Lung (tissue), 12 donors: Measurements from ENCODE around the gene TMEM181. TPM values are rescaled to one million over a fixed set of nuclear protein-coding genes. Genes with fewer than 3 reads are reported as not detected.

Source experiments
- ATAC-seq: fragments of 200-7000 bp; cut with Tn5 transposase; one replicate; pipeline ENCODE4 v1.9.1; 2020; ENCODE audit warnings: moderate number of reproducible peaks; ENCODE audit not compliant: insufficient read depth, low FRiP score
- DNase-seq, 3 donors: peaks; one replicate each; pipeline ENCODE4 v3.0.0-alpha.2; 2013 to 2017
- H3K27ac ChIP-seq, 2 donors: one replicate each; pipeline ENCODE4 v1.5.1; 2013; ENCODE audit warnings: mild to moderate bottlenecking in 2 of 2, moderate library complexity in 2 of 2, control low read depth in 1 of 2, inconsistent platforms in 1 of 2, low read depth in 1 of 2, low read length in 1 of 2
- H3K27me3 ChIP-seq, 3 donors: one replicate each; pipeline ENCODE4 v1.5.1; 2013; ENCODE audit warnings: low read length in 2 of 3; ENCODE audit not compliant: control insufficient read depth in 3 of 3, insufficient read depth in 3 of 3
- H3K36me3 ChIP-seq, 4 donors: one replicate each; pipeline ENCODE4 v1.5.1; 2013; ENCODE audit warnings: low read length in 4 of 4, mild to moderate bottlenecking in 1 of 4, moderate library complexity in 1 of 4; ENCODE audit not compliant: control insufficient read depth in 4 of 4, insufficient read depth in 4 of 4
- H3K4me1 ChIP-seq, 5 donors: one replicate each; pipeline ENCODE4 v1.5.1; 2013; ENCODE audit warnings: low read length in 5 of 5, mild to moderate bottlenecking in 2 of 5, moderate library complexity in 1 of 5; ENCODE audit not compliant: control insufficient read depth in 5 of 5, insufficient read depth in 5 of 5
- H3K4me3 ChIP-seq: one replicate; pipeline ENCODE4 v1.5.1; 2013; ENCODE audit warnings: mild to moderate bottlenecking, control low read depth, moderate library complexity
- H3K9ac ChIP-seq, 2 donors: one replicate each; pipeline ENCODE4 v1.5.1; 2013; ENCODE audit warnings: low read length in 2 of 2, control low read depth in 1 of 2; ENCODE audit not compliant: insufficient read depth in 1 of 2
- H3K9me3 ChIP-seq, 4 donors: one replicate each; pipeline ENCODE4 v1.5.1; 2013; ENCODE audit warnings: low read length in 3 of 4, mild to moderate bottlenecking in 1 of 4, moderate library complexity in 1 of 4; ENCODE audit not compliant: control insufficient read depth in 4 of 4, insufficient read depth in 3 of 4
- WGBS, 2 donors: extraction: QIAGEN DNeasy Blood & Tissue Kit; methylation state at CpG; one replicate each; pipeline ENCODE4 v1.1.7; 2013; 5-methylcytosine and 5-hydroxymethylcytosine counted together
- polyA plus RNA-seq, 2 donors: library from polyadenylated mRNA; stranded (reverse); fragments of 200-250 nt; gene quantifications; one replicate each; pipeline ENCODE4 v1.2.1, GENCODE V29; 2013
- total RNA-seq, 2 donors: library from RNA; depleted of rRNA in 1 of 2; stranded (reverse); fragments of >200 nt in 1 of 2; gene quantifications; one replicate each; pipeline ENCODE4 v1.2.1, GENCODE V29; 2014 to 2021
- TF ChIP-seq, protein P1 (sequence below): IDR thresholded peaks from 2 replicates; pipeline ENCODE4 v1.5.1; 2012; ENCODE audit warnings: mild to moderate bottlenecking; ENCODE audit errors: control extremely low read depth, extremely low read depth
- donor health status: control.
- donor health status: control.
- donor health status: Bipolar disorder and iron deficiency.
- donor health status: healthy.
- donor health status: DM: yes; HTN: yes; CAD: no.

Gene TMEM181
- total and polyA plus RNA-seq, 4 donors, result 14.5 to 28.5 (median 20.5) TPM

- Histone ChIP-seq H3K4me1 (peaks cover 8 to 25% (median 10%) of the 10 kb centered on the region in 5 donors), H3K9ac (peak overlapping the region; percentile 46 to 50), H3K9me3 (peaks cover 0 to 2% (median 0%) of the 10 kb centered on the region in 4 donors), H3K4me3 (peak overlapping the region; percentile 87), H3K27me3 (no peaks in the 10 kb centered on the region), H3K27ac (peak overlapping the region; percentile 98 to 99), H3K36me3 (peaks cover 0 to 11% (median 4%) of the 10 kb centered on the region in 4 donors)
- TF ChIP-seq, protein P1, sequence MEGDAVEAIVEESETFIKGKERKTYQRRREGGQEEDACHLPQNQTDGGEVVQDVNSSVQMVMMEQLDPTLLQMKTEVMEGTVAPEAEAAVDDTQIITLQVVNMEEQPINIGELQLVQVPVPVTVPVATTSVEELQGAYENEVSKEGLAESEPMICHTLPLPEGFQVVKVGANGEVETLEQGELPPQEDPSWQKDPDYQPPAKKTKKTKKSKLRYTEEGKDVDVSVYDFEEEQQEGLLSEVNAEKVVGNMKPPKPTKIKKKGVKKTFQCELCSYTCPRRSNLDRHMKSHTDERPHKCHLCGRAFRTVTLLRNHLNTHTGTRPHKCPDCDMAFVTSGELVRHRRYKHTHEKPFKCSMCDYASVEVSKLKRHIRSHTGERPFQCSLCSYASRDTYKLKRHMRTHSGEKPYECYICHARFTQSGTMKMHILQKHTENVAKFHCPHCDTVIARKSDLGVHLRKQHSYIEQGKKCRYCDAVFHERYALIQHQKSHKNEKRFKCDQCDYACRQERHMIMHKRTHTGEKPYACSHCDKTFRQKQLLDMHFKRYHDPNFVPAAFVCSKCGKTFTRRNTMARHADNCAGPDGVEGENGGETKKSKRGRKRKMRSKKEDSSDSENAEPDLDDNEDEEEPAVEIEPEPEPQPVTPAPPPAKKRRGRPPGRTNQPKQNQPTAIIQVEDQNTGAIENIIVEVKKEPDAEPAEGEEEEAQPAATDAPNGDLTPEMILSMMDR, result no peak
- no peak for DNase-seq
- WGBS, 2 donors, result 28 to 31% methylated on average over 21 of the region's 21 CpGs
- no peak for ATAC-seq
These were observed 85.5 kb downstream of the TMEM181 start for GRCh38 chr6:158645064-158646022.

DNA sequence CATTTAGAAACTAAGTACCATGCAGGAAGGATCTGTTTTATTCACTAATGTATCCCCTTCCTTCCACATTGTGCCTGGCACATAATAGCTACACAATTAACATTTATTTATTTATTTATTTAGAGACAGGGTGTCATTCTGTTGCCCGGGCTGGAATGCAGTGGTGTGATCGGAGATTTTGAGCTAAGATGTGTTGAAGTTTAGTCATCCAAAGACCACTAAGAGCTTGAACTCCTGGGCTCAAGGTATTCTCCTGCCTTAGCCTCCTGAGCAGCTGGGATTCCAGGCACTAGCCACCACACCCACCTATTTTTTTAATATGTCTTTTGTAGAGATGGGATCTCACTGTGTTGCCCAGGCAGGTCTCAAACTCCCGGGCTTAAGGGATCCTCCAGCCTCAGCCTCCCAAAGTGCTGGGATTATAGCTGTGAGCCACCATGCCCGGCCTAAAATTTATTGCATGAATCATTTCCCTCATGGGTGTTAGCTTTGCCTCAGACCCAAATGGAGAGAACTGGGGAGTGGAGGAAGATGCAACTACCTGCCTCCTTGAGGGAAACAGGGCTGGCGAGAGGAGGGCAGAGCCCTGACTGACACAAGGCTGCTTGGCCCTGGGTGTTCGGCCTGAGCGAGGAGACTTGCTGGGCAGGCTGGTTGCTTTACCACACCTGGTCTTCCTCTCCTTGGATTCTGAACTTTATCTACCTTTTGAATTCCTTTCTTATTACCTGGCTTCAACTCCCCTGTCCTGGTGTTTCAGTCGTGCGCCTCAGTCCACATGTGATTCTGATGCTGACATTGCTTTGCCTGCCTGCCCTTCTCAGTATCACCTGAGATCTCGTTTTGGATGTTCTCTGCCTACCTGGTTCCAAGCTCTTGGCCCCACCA lies 86.4 kb downstream of the TMEM181 start:
- Histone ChIP-seq H3K9me3 (peaks cover 0 to 2% (median 0%) of the 10 kb centered on the region in 4 donors), H3K27ac (peak overlapping the region in 1 of 2 donors; percentile 43), H3K4me1 (peaks cover 5 to 23% (median 6%) of the 10 kb centered on the region in 5 donors), H3K4me3 (no peak overlapping the region), H3K27me3 (no peaks in the 10 kb centered on the region), H3K9ac (no peak overlapping the region), H3K36me3 (peaks cover 0 to 6% (median 0%) of the 10 kb centered on the region in 4 donors)
- TF ChIP-seq, protein P1, result no peak
- DNase-seq (no peak), ATAC-seq (no peak)
- WGBS, 2 donors, result 83 to 84% methylated on average over 10 of the region's 10 CpGs

GRCh38 chr6:158647501-158647900 lies 87.6 kb downstream of the TMEM181 start:
- DNase-seq, result no peak
- 77 to 88% methylated on average over 4 of the region's 4 CpGs for WGBS, 2 donors
- no peak overlapping the region for H3K27ac ChIP-seq
- peaks cover 0 to 6% (median 0%) of the 10 kb centered on the region in 4 donors for H3K36me3 ChIP-seq
- peaks cover 2 to 18% (median 6%) of the 10 kb centered on the region in 5 donors for H3K4me1 ChIP-seq
- H3K9me3 ChIP-seq, result peaks cover 0 to 2% (median 0%) of the 10 kb centered on the region in 4 donors
- ATAC-seq, result no peak
- H3K4me3 ChIP-seq, result no peak overlapping the region
- no peaks in the 10 kb centered on the region for H3K27me3 ChIP-seq
- no peak overlapping the region for H3K9ac ChIP-seq
- TF ChIP-seq, protein P1, result no peak
